Common myeloid progenitor, CD34-positive (primary cell): ENCODE data around the gene PRKN.

Experiments
- CTCF ChIA-PET: fragments of 350-600 bp; sonication (Branson Sonifier 250); formaldehyde crosslinking; loops from one replicate; lab custom pipeline; 2021; ENCODE audit warnings: antibody characterized with exemption; lab: Charles Lee
- POLR2A ChIA-PET: fragments of 350-600 bp; sonication (Branson Sonifier 250); formaldehyde crosslinking; loops from one replicate; lab custom pipeline; 2021; ENCODE audit warnings: antibody characterized with exemption; lab: Charles Lee
- DNase-seq, 3 donors: peaks; one replicate each; pipeline versions ENCODE4 v3.0.0 to v3.0.0-alpha.2; 2013
- H3K27ac ChIP-seq, 2 experiments: 1 replicate in 1 of 2; 2 replicates in 1 of 2; pipeline ENCODE4 v1.7.0; 2013; ENCODE audit warnings: inconsistent platforms in 2 of 2, low read length in 2 of 2, mild to moderate bottlenecking in 2 of 2, low read depth in 1 of 2, moderate library complexity in 1 of 2; ENCODE audit not compliant: severe bottlenecking in 2 of 2, insufficient read depth in 1 of 2, poor library complexity in 1 of 2
- H3K27me3 ChIP-seq, 5 experiments: replicated peaks in 2 of 5; 1 replicate in 3 of 5; 2 replicates in 2 of 5; pipeline versions ENCODE4 v1.6.1 to v1.7.0; 2013; ENCODE audit warnings: low read length in 4 of 5, mild to moderate bottlenecking in 2 of 5, moderate library complexity in 2 of 5, inconsistent platforms in 1 of 5; ENCODE audit not compliant: insufficient read depth in 5 of 5, control insufficient read depth in 4 of 5
- H3K36me3 ChIP-seq, 4 experiments: 1 replicate in 2 of 4; 2 replicates in 2 of 4; pipeline versions ENCODE4 v1.6.1 to v1.7.0; 2013; ENCODE audit warnings: low read length in 3 of 4, control low read depth in 1 of 4, mild to moderate bottlenecking in 1 of 4; ENCODE audit not compliant: control insufficient read depth in 4 of 4, insufficient read depth in 4 of 4
- H3K4me1 ChIP-seq, 4 experiments: 1 replicate in 3 of 4; 2 replicates in 1 of 4; pipeline versions ENCODE4 v1.6.1 to v1.7.1; 2013; ENCODE audit warnings: low read length in 3 of 4, mild to moderate bottlenecking in 3 of 4, control low read depth in 1 of 4, inconsistent platforms in 1 of 4, moderate library complexity in 1 of 4; ENCODE audit not compliant: control insufficient read depth in 4 of 4, insufficient read depth in 4 of 4; ENCODE audit errors: control extremely low read depth in 1 of 4
- H3K4me3 ChIP-seq, 7 experiments: 1 replicate in 4 of 7; 2 replicates in 3 of 7; pipeline versions ENCODE4 v1.5.1 to v1.7.0; 2013; ENCODE audit warnings: mild to moderate bottlenecking in 7 of 7, low read length in 6 of 7, moderate library complexity in 6 of 7, inconsistent platforms in 2 of 7, low read depth in 2 of 7, control low read depth in 1 of 7; ENCODE audit not compliant: insufficient read depth in 4 of 7, control insufficient read depth in 1 of 7; ENCODE audit errors: extremely low read depth in 1 of 7
- H3K9me3 ChIP-seq, 5 experiments: 1 replicate in 4 of 5; 2 replicates in 1 of 5; pipeline versions ENCODE4 v1.6.1 to v1.7.1; 2013; ENCODE audit warnings: low read length in 4 of 5, mild to moderate bottlenecking in 2 of 5, inconsistent platforms in 1 of 5, low read depth in 1 of 5, moderate library complexity in 1 of 5; ENCODE audit not compliant: control insufficient read depth in 4 of 5, insufficient read depth in 2 of 5; ENCODE audit errors: control extremely low read depth in 1 of 5
- WGBS: methylation state at CpG from one replicate; pipeline ENCODE4 v1.1.5; 2013; ENCODE audit not compliant: insufficient coverage; 5-methylcytosine and 5-hydroxymethylcytosine counted together

The PRKN gene

GRCh38 chr6:161722394-161722793, 1005.2 kb downstream of the PRKN start:
- no peak overlapping the region for H3K4me3 ChIP-seq
- WGBS: 83% methylated on average over 1 of the region's 3 CpGs
- H3K36me3 ChIP-seq: no peaks in the 10 kb centered on the region
- no peak for DNase-seq
- ChIA-PET POLR2A (no interaction called here), CTCF (no interaction called here)
- no peaks in the 10 kb centered on the region for H3K27me3 ChIP-seq
- H3K4me1 ChIP-seq: no peaks in the 10 kb centered on the region
- no peak overlapping the region for H3K27ac ChIP-seq
- no peaks in the 10 kb centered on the region for H3K9me3 ChIP-seq

- Histone ChIP-seq H3K36me3 (no peaks in the 10 kb centered on the region), H3K9me3 (no peaks in the 10 kb centered on the region), H3K27ac (no peak overlapping the region), H3K27me3 (no peaks in the 10 kb centered on the region), H3K4me3 (no peak overlapping the region), H3K4me1 (no peaks in the 10 kb centered on the region)
- 96% methylated on average over 7 of the region's 8 CpGs for WGBS
- POLR2A ChIA-PET: no interaction called here
- CTCF ChIA-PET: no interaction called here
- DNase-seq: no peak
Measured at GRCh38 chr6:161721511-161721910, 1006.1 kb downstream of the PRKN start.

- 83% methylated on average over 1 of the region's 3 CpGs for WGBS
- no peak overlapping the region for H3K27ac ChIP-seq
- H3K4me3 ChIP-seq: no peak overlapping the region
- H3K9me3 ChIP-seq: no peaks in the 10 kb centered on the region
- CTCF ChIA-PET: no interaction called here
- POLR2A ChIA-PET: no interaction called here
- H3K36me3 ChIP-seq: no peaks in the 10 kb centered on the region
- no peaks in the 10 kb centered on the region for H3K27me3 ChIP-seq
- H3K4me1 ChIP-seq: no peaks in the 10 kb centered on the region
- DNase-seq: no peak
Measured at GRCh38 chr6:161716176-161716575, 1011.4 kb downstream of the PRKN start.

GRCh38 chr6:161711938-161712337, 1015.6 kb downstream of the PRKN start:
- CTCF ChIA-PET: no interaction called here
- H3K4me3 ChIP-seq: no peak overlapping the region
- no peak overlapping the region for H3K27ac ChIP-seq
- H3K27me3 ChIP-seq: no peaks in the 10 kb centered on the region
- no peaks in the 10 kb centered on the region for H3K36me3 ChIP-seq
- no peaks in the 10 kb centered on the region for H3K9me3 ChIP-seq
- DNase-seq: no peak
- POLR2A ChIA-PET: no interaction called here
- H3K4me1 ChIP-seq: no peaks in the 10 kb centered on the region
- no CpG with 5 or more reads among the region's 1 CpG for WGBS

GRCh38 chr6:161711515-161711914, 1016.1 kb downstream of the PRKN start:
- no peaks in the 10 kb centered on the region for H3K27me3 ChIP-seq
- ChIA-PET CTCF (no interaction called here), POLR2A (no interaction called here)
- H3K36me3 ChIP-seq: no peaks in the 10 kb centered on the region
- no peak overlapping the region for H3K4me3 ChIP-seq
- no peak overlapping the region for H3K27ac ChIP-seq
- no peak for DNase-seq
- no peaks in the 10 kb centered on the region for H3K9me3 ChIP-seq
- no peaks in the 10 kb centered on the region for H3K4me1 ChIP-seq

- CTCF ChIA-PET: no interaction called here
- no peak overlapping the region for H3K27ac ChIP-seq
- no peaks in the 10 kb centered on the region for H3K4me1 ChIP-seq
- POLR2A ChIA-PET: no interaction called here
- no peaks in the 10 kb centered on the region for H3K27me3 ChIP-seq
- H3K36me3 ChIP-seq: no peaks in the 10 kb centered on the region
- DNase-seq: no peak
- no peaks in the 10 kb centered on the region for H3K9me3 ChIP-seq
- WGBS: 100% methylated on average over 1 of the region's 2 CpGs
- no peak overlapping the region for H3K4me3 ChIP-seq
Measured at GRCh38 chr6:161710698-161711097, 1016.9 kb downstream of the PRKN start.

GRCh38 chr6:161701056-161701455, 1026.5 kb downstream of the PRKN start:
- no peak for DNase-seq
- Histone ChIP-seq H3K4me3 (no peak overlapping the region), H3K9me3 (no peaks in the 10 kb centered on the region), H3K27ac (no peak overlapping the region), H3K36me3 (no peaks in the 10 kb centered on the region), H3K4me1 (no peaks in the 10 kb centered on the region), H3K27me3 (no peaks in the 10 kb centered on the region)
- ChIA-PET CTCF (no interaction called here), POLR2A (no interaction called here)
- no CpG with 5 or more reads among the region's 1 CpG for WGBS
